Astrocyte (in vitro differentiated cells and primary cell): ENCODE measurements around the gene NTN1.

Experiments
- CTCF ChIP-seq: IDR thresholded peaks from 2 replicates; pipeline ENCODE4 v1.5.1; 2011; ENCODE audit warnings: low read depth, mild to moderate bottlenecking, inconsistent platforms, low read length, moderate library complexity; ENCODE audit not compliant: insufficient read depth
- EZH2 ChIP-seq: IDR thresholded peaks from 2 replicates; pipeline ENCODE4 v1.6.1; 2012; ENCODE audit warnings: mild to moderate bottlenecking, low read length, inconsistent platforms; ENCODE audit not compliant: insufficient read depth

GRCh38 chr17:9215465-9215864 is 194.2 kb downstream of the NTN1 start:
- no peak for TF ChIP-seq CTCF
- no peak for TF ChIP-seq EZH2
